Pancreas (tissue), 10 donors: Measurements from ENCODE around the gene GJC1. TPM values are rescaled to one million over a fixed set of nuclear protein-coding genes. Genes with fewer than 3 reads are reported as not detected.

Experiments used
- ATAC-seq, 4 donors: fragments of 200-7000 bp; cut with Tn5 transposase; one replicate each; pipeline versions ENCODE4 v1.8.0 to v1.9.1; 2020; ENCODE audit warnings: mild to moderate bottlenecking in 4 of 4, moderate library complexity in 4 of 4
- DNase-seq, 6 donors: peaks; one replicate each; pipeline ENCODE4 v3.0.0-alpha.2; 2020
- FAIRE-seq: peaks from 2 replicates; lab custom pipeline; 2012; peaks lifted over from hg19 to GRCh38; lab: Jason Lieb, UNC
- H3K27ac ChIP-seq, 4 donors: fragments of 200-600 bp; sonication (generic); 1 replicate in 3 of 4; 2 replicates in 1 of 4; pipeline versions ENCODE4 v1.5.0 to v1.8.0; 2020
- H3K27me3 ChIP-seq, 4 donors: fragments of 200-600 bp; one replicate each; pipeline ENCODE4 v1.8.0; 2021
- H3K36me3 ChIP-seq, 3 donors: fragments of 200-600 bp; sonication (generic) in 1 of 3; one replicate each; pipeline versions ENCODE4 v1.5.0 to v1.8.0; 2020 to 2021
- H3K4me1 ChIP-seq, 3 donors: fragments of 200-600 bp; one replicate each; pipeline ENCODE4 v1.8.0; 2021
- H3K4me3 ChIP-seq, 4 donors: fragments of 200-600 bp; sonication (generic) in 2 of 4; one replicate each; pipeline versions ENCODE4 v1.5.0 to v1.8.0; 2020 to 2021
- H3K9me3 ChIP-seq, 4 donors: fragments of 200-600 bp; one replicate each; pipeline ENCODE4 v1.8.0; 2021
- WGBS, 2 donors: extraction: QIAGEN DNeasy Blood & Tissue Kit; methylation state at CpG; one replicate each; pipeline ENCODE4 v1.1.7; 2013; 5-methylcytosine and 5-hydroxymethylcytosine counted together
- intact Hi-C, 3 donors: fragments of 100-400 bp; cut with DNase I; formaldehyde crosslinking; loops; one replicate each; pipeline versions ENCODE4 v1.11.1 to v1.14.2; 2022
- polyA plus RNA-seq, 2 donors: library from polyadenylated mRNA; stranded (reverse); fragments of 200-250 nt; gene quantifications; one replicate each; pipeline ENCODE4 v1.2.3, GENCODE V29; 2013
- total RNA-seq, 6 donors: library from RNA; stranded (reverse); fragmentation: NEBNext Ultra II Directional in 4 of 6; extraction: Animal tissue kit (Norgen Biotek cat#: 25700) in 4 of 6; gene quantifications; one replicate each; pipeline versions ENCODE4 v1.2.1 to v1.2.4, GENCODE V29; 2021 to 2023
- TF ChIP-seq, protein P1 (sequence below), 4 donors: fragments of 200-600 bp; sonication (generic) in 3 of 4; IDR thresholded peaks; one replicate each; pipeline versions ENCODE4 v1.5.0 to v1.8.0; 2021; ENCODE audit warnings: antibody characterized with exemption in 4 of 4
- donor health status: healthy with polysubstance abuse.
- donor health status: DM: no; HTN: no; CAD: no; lungs with moderate emphysema.
- donor health status: DM: no; HTN: no; CAD: no.
- donor health status: control.
- donor health status: control.
- donor health status: Bipolar disorder and iron deficiency.
- donor health status: DM: yes; HTN: yes; CAD: no.
- donor health status: DM: no; HTN: no; CAD: no.
- donor health status: DM: no; HTN: no; CAD: no.
- donor health status: DM: yes; HTN: yes; CAD: no.

Gene GJC1
- total and polyA plus RNA-seq, 8 donors = 0.58 to 3.1 (median 1.1) TPM

DNA sequence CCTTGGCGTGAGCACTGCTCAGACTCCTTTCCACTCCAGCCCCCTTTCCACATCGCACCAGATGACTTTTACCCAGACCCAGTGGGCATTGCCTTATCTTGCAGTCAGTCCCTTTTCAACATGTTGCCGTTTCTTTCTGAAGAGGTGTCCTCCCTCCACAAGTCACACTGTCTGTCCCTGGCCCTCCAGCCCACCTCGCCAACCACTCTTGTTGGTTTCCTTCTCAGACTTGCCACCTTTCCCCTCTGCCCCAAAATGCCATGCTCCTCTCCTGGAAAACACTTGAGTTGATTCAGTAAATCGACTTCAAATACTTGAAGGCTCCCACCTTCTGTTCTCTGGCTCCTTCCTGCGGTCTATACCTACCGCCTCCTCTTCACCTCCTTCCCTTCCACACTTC, 78.8 kb downstream of the GJC1 start:
- DNase-seq (no peak), FAIRE-seq (no peak), ATAC-seq (no peak)
- WGBS, 2 donors = 81 to 86% methylated on average over 7 of the region's 7 CpGs
- H3K4me1 ChIP-seq = no peaks in the 10 kb centered on the region
- H3K27me3 ChIP-seq = no peaks in the 10 kb centered on the region
- TF ChIP-seq, protein P1, sequence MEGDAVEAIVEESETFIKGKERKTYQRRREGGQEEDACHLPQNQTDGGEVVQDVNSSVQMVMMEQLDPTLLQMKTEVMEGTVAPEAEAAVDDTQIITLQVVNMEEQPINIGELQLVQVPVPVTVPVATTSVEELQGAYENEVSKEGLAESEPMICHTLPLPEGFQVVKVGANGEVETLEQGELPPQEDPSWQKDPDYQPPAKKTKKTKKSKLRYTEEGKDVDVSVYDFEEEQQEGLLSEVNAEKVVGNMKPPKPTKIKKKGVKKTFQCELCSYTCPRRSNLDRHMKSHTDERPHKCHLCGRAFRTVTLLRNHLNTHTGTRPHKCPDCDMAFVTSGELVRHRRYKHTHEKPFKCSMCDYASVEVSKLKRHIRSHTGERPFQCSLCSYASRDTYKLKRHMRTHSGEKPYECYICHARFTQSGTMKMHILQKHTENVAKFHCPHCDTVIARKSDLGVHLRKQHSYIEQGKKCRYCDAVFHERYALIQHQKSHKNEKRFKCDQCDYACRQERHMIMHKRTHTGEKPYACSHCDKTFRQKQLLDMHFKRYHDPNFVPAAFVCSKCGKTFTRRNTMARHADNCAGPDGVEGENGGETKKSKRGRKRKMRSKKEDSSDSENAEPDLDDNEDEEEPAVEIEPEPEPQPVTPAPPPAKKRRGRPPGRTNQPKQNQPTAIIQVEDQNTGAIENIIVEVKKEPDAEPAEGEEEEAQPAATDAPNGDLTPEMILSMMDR (IDR thresholded peaks at IDR 0.05) = no peak
- intact Hi-C loops = no loop called here
- H3K9me3 ChIP-seq = no peaks in the 10 kb centered on the region
- no peaks in the 10 kb centered on the region for H3K36me3 ChIP-seq
- H3K4me3 ChIP-seq = no peak overlapping the region
- no peak overlapping the region for H3K27ac ChIP-seq

DNA sequence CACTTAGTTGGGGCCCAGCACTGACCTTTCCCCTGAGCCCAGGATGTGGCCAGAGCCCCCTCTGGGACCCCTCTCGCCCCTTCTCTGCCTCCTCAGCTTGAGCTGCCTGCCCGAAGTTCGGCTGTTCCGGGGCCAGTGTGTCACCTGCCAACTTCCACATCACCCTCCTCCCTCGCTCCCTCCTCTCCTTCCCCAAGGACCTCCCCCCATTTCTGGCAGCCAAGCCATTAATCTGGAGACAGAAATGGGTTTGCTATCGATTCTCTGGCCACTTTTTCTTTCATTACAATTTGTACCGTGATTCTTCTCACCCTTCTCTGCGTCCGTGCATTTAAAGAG, 80.1 kb downstream of the GJC1 start:
- Histone ChIP-seq H3K36me3 (no peaks in the 10 kb centered on the region), H3K27ac (no peak overlapping the region), H3K9me3 (no peaks in the 10 kb centered on the region), H3K4me1 (no peaks in the 10 kb centered on the region), H3K27me3 (no peaks in the 10 kb centered on the region), H3K4me3 (no peak overlapping the region)
- WGBS, 2 donors = 60 to 70% methylated on average over 8 to 9 of the region's 9 CpGs
- intact Hi-C loops = no loop called here
- DNase-seq (no peak), FAIRE-seq (no peak), ATAC-seq (peak in 1 of 4 donors; percentile 17)
- TF ChIP-seq, protein P1 (IDR thresholded peaks at IDR 0.05) = no peak

DNA sequence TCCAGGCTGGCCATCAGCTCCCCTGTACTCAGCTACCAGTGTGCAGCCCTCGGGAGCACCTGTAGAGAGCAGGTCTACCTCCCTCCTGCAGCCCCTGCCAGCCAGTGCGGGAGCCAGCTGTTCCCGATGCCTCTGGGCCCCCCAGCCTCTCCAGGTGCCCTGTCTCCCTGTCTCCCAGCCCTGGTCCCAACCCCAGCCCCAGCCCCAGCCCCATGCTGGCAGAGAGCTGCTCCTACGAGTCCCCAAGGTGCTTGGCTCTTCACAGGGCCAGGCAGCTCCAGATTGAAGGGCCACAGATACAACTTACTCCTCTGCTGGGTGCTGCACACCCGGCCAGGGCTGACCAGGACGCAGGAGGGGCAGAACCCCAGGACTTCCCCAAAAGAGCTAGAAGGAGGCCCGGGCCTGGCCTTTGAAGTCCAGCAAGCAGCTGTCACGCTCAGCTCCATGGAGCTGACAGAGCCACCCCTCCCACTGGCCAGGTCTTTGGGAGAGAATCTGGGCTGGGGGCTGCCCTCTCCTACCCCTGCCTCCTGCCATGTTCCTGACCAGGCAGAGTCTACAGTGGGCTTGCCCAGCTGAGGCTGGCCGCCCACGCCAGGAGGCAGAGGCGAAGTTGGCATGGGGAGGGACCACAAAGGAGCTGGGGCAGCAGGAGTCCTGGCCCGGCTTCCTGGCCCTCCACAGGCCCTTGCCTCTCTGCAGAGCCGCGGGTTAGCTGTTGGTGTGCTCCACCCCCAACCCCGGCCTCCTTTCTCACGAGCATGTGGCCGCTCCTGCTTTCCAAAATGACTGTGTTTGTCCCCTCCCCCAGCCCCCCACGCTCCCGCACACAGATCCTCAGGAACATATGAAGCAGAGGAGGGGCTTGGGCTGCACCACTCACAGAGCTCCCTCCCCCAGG, 80.8 kb downstream of the GJC1 start:
- no peaks in the 10 kb centered on the region for H3K4me1 ChIP-seq
- intact Hi-C loops = no loop called here
- H3K27ac ChIP-seq = no peak overlapping the region
- WGBS, 2 donors = 81 to 88% methylated on average over 15 to 19 of the region's 19 CpGs
- peak in 1 of 6 donors; percentile 65 for DNase-seq
- no peaks in the 10 kb centered on the region for H3K27me3 ChIP-seq
- no peaks in the 10 kb centered on the region for H3K36me3 ChIP-seq
- TF ChIP-seq, protein P1 (IDR thresholded peaks at IDR 0.05) = no peak
- FAIRE-seq = no peak
- ATAC-seq = peak in 2 of 4 donors; percentile 30 to 35
- H3K9me3 ChIP-seq = no peaks in the 10 kb centered on the region
- H3K4me3 ChIP-seq = no peak overlapping the region

Other genes with a start within 250 kb of the GJC1 start
- gene MEIOC, start 173.8 kb downstream of the GJC1 start, total RNA-seq = not detected
- not detected for gene MEIOC, start 173.8 kb downstream of the GJC1 start, polyA plus RNA-seq
- gene CCDC43, start 140.5 kb downstream of the GJC1 start, total RNA-seq = 1 to 10 TPM; 6.7 to 9.9 (median 9.5) TPM
- gene CCDC43, start 140.5 kb downstream of the GJC1 start, polyA plus RNA-seq = 1 to 10 TPM; 6.9 to 8.6 TPM
- 1 to 10 TPM; 1.0 to 5.0 (median 2.3) TPM for gene DBF4B, start 121.6 kb downstream of the GJC1 start, total RNA-seq
- gene DBF4B, start 121.6 kb downstream of the GJC1 start, polyA plus RNA-seq = 1 to 10 TPM; 3.3 to 5.5 TPM
- gene ADAM11, start 71.3 kb downstream of the GJC1 start, total RNA-seq = under 1 TPM; 0.03 to 0.23 (median 0.15) TPM
- under 1 TPM; 0.34 to 0.40 TPM for gene ADAM11, start 71.3 kb downstream of the GJC1 start, polyA plus RNA-seq
- gene HIGD1B, start 17.6 kb upstream of the GJC1 start, total RNA-seq = 1 to 10 TPM in 2 of 6 donors, under 1 TPM in 3, not detected in 1; 0.35 to 2.2 (median 0.87) TPM
- 10 to 100 TPM in 1 of 2 donors, 1 to 10 TPM in 1; 1.4 to 14.6 TPM for gene HIGD1B, start 17.6 kb upstream of the GJC1 start, polyA plus RNA-seq
- 10 to 100 TPM; 26.3 to 42.7 (median 38.8) TPM for gene EFTUD2, start 69.2 kb upstream of the GJC1 start, total RNA-seq
- 10 to 100 TPM; 18.8 to 25.8 TPM for gene EFTUD2, start 69.2 kb upstream of the GJC1 start, polyA plus RNA-seq
- gene GFAP, start 85.2 kb upstream of the GJC1 start, total RNA-seq = 1 to 10 TPM in 2 of 6 donors, under 1 TPM in 4; 0.12 to 2.2 (median 0.43) TPM
- gene GFAP, start 85.2 kb upstream of the GJC1 start, polyA plus RNA-seq = 1 to 10 TPM; 1.1 to 2.2 TPM
- gene KIF18B, start 117.5 kb upstream of the GJC1 start, total RNA-seq = under 1 TPM in 5 of 6 donors, not detected in 1; 0.05 to 0.53 (median 0.22) TPM
- under 1 TPM; 0.05 to 0.11 TPM for gene KIF18B, start 117.5 kb upstream of the GJC1 start, polyA plus RNA-seq
- gene C1QL1, start 138.0 kb upstream of the GJC1 start, total RNA-seq = 1 to 10 TPM in 5 of 6 donors, under 1 TPM in 1; 0.92 to 4.3 (median 2.7) TPM
- gene C1QL1, start 138.0 kb upstream of the GJC1 start, polyA plus RNA-seq = 10 to 100 TPM; 17.0 to 29.3 TPM
- gene DCAKD, start 221.3 kb upstream of the GJC1 start, total RNA-seq = 10 to 100 TPM in 5 of 6 donors, 1 to 10 TPM in 1; 9.3 to 19.2 (median 12.1) TPM
- gene DCAKD, start 221.3 kb upstream of the GJC1 start, polyA plus RNA-seq = 10 to 100 TPM in 1 of 2 donors, 1 to 10 TPM in 1; 9.8 to 14.1 TPM
- gene NMT1, start 231.0 kb upstream of the GJC1 start, total RNA-seq = 10 to 100 TPM; 31.7 to 66.5 (median 43.6) TPM
- 10 to 100 TPM; 27.0 to 37.9 TPM for gene NMT1, start 231.0 kb upstream of the GJC1 start, polyA plus RNA-seq